Fibroblast of lung (primary cell): ENCODE data around the gene TMEM171. TPM values are rescaled to one million over a fixed set of nuclear protein-coding genes. Genes with fewer than 3 reads are reported as not detected.

Experiments used
- DNase-seq, 2 donors: peaks; one replicate each; pipeline versions ENCODE4 v3.0.0 to v3.0.0-alpha.2; 2010; ENCODE audit warnings: low read depth in 2 of 2
- H2AFZ ChIP-seq: 2 replicates; pipeline ENCODE4 v1.5.1; 2012; ENCODE audit warnings: low read length, control low read depth, inconsistent platforms
- H3K27ac ChIP-seq: 2 replicates; pipeline ENCODE4 v1.5.1; 2011; ENCODE audit warnings: low read length, control low read depth; ENCODE audit not compliant: insufficient read depth
- H3K27me3 ChIP-seq: 2 replicates; pipeline ENCODE4 v1.5.1; 2011; ENCODE audit warnings: mild to moderate bottlenecking, low read length; ENCODE audit not compliant: control insufficient read depth, insufficient read depth
- H3K36me3 ChIP-seq: 2 replicates; pipeline ENCODE4 v1.5.1; 2011; ENCODE audit warnings: low read length; ENCODE audit not compliant: control insufficient read depth, insufficient read depth
- H3K4me1 ChIP-seq: 2 replicates; pipeline ENCODE4 v1.5.1; 2011; ENCODE audit warnings: low read length; ENCODE audit not compliant: control insufficient read depth, insufficient read depth; ENCODE audit errors: extremely low read depth
- H3K4me2 ChIP-seq: 2 replicates; pipeline ENCODE4 v1.5.1; 2011; ENCODE audit warnings: low read length, control low read depth; ENCODE audit not compliant: insufficient read depth; ENCODE audit errors: extremely low read depth
- H3K4me3 ChIP-seq, 4 experiments: fragments of 200-600 bp in 1 of 4; sonication (generic) in 1 of 4; replicated peaks in 1 of 4; 2 replicates each; pipeline ENCODE4 v1.5.1; 2011 to 2016; ENCODE audit warnings: low read length in 4 of 4, low read depth in 3 of 4, mild to moderate bottlenecking in 3 of 4, control low read depth in 2 of 4, inconsistent platforms in 1 of 4, mixed read lengths in 1 of 4; ENCODE audit not compliant: insufficient read depth in 1 of 4; ENCODE audit errors: control extremely low read depth in 1 of 4
- H3K79me2 ChIP-seq: 2 replicates; pipeline ENCODE4 v1.5.1; 2012; ENCODE audit warnings: mild to moderate bottlenecking, low read length, inconsistent platforms; ENCODE audit not compliant: control insufficient read depth, insufficient read depth
- H3K9ac ChIP-seq: 2 replicates; pipeline ENCODE4 v1.5.1; 2011; ENCODE audit warnings: mild to moderate bottlenecking, low read length, control low read depth; ENCODE audit not compliant: insufficient read depth
- H3K9me3 ChIP-seq: 2 replicates; pipeline ENCODE4 v1.5.1; 2012; ENCODE audit warnings: low read depth, low read length; ENCODE audit not compliant: control insufficient read depth, insufficient read depth
- H4K20me1 ChIP-seq: 2 replicates; pipeline ENCODE4 v1.5.1; 2011; ENCODE audit warnings: low read length; ENCODE audit not compliant: control insufficient read depth, insufficient read depth; ENCODE audit errors: extremely low read depth
- CTCF ChIP-seq, 2 donors: IDR thresholded peaks in 1 of 2; conservative IDR thresholded peaks in 1 of 2; 1 replicate in 1 of 2; 2 replicates in 1 of 2; pipeline ENCODE4 v1.5.1; 2011 to 2012; ENCODE audit warnings: low read length in 2 of 2, control low read depth in 1 of 2, inconsistent platforms in 1 of 2, low read depth in 1 of 2, mild to moderate bottlenecking in 1 of 2
- EZH2 ChIP-seq: IDR thresholded peaks from 2 replicates; pipeline ENCODE4 v1.5.1; 2012; ENCODE audit warnings: low read length, control low read depth, mild to moderate bottlenecking; ENCODE audit errors: missing control alignments
- polyA plus RNA-seq, 2 donors: library from polyadenylated mRNA; depleted of rRNA in 1 of 2; stranded (reverse) in 1 of 2; unstranded in 1 of 2; fragments of >200 nt; gene quantifications; 2 replicates each; pipeline ENCODE4 v1.2.1, GENCODE V29; 2011 to 2012; ENCODE audit warnings: missing spikeins in 1 of 2
- total RNA-seq: library from RNA; depleted of rRNA; stranded (reverse); fragments of >200 nt; gene quantifications from 2 replicates; pipeline ENCODE4 v1.2.1, GENCODE V29; 2014

The TMEM171 gene
- total and polyA plus RNA-seq, 2 donors (not counting 1 experiment from before 2014, with no cell fraction given) = 0.83 to 5.8 TPM

GRCh38 chr5:73172951-73173350 lies 52.6 kb downstream of the TMEM171 start, which contains the start of gene TMEM174:
Gene TMEM174 (plus strand): TSS chr5:73173193. CDS start chr5:73173244, 51 bp downstream.
- H3K27me3 ChIP-seq = peaks cover 25% of the 10 kb centered on the region
- H3K4me1 ChIP-seq = no peaks in the 10 kb centered on the region
- H3K79me2 ChIP-seq = no peaks in the 10 kb centered on the region
- no peak within 1 kb of the TSS for H3K27ac ChIP-seq
- H3K36me3 ChIP-seq = no peaks in the 10 kb centered on the region
- no peaks in the 10 kb centered on the region for H4K20me1 ChIP-seq
- DNase-seq = no peak
- H3K4me3 ChIP-seq = no peak within 1 kb of the TSS
- H2AFZ ChIP-seq = no peak within 1 kb of the TSS
- no peak for TF ChIP-seq EZH2
- no peak for TF ChIP-seq CTCF (conservative IDR thresholded peaks at IDR 0.05 in 1 of 2, IDR thresholded peaks at IDR 0.05 in 1 of 2; ENCODE audit: low read depth in 1 of 2, low read length in 2 of 2)
- H3K9me3 ChIP-seq = no peaks in the 10 kb centered on the region
- no peak within 1 kb of the TSS for H3K9ac ChIP-seq
- no peak within 1 kb of the TSS for H3K4me2 ChIP-seq

- Histone ChIP-seq H3K4me3 (no peak overlapping the region), H4K20me1 (no peaks in the 10 kb centered on the region), H2AFZ (no peak overlapping the region), H3K79me2 (no peaks in the 10 kb centered on the region), H3K9me3 (no peaks in the 10 kb centered on the region), H3K4me1 (no peaks in the 10 kb centered on the region), H3K4me2 (no peak overlapping the region), H3K36me3 (no peaks in the 10 kb centered on the region), H3K27ac (no peak overlapping the region), H3K27me3 (peaks cover 29% of the 10 kb centered on the region), H3K9ac (no peak overlapping the region)
- no peak for DNase-seq
- no peak for TF ChIP-seq EZH2
- TF ChIP-seq CTCF (conservative IDR thresholded peaks at IDR 0.05 in 1 of 2, IDR thresholded peaks at IDR 0.05 in 1 of 2; ENCODE audit: low read depth in 1 of 2, low read length in 2 of 2) = no peak
Measured at GRCh38 chr5:73174100-73174815, 53.9 kb downstream of the TMEM171 start.

GRCh38 chr5:73176250-73176649 lies 55.9 kb downstream of the TMEM171 start:
- H3K79me2 ChIP-seq = no peaks in the 10 kb centered on the region
- no peak overlapping the region for H2AFZ ChIP-seq
- no peak overlapping the region for H3K4me3 ChIP-seq
- no peak for DNase-seq
- H3K27ac ChIP-seq = no peak overlapping the region
- no peaks in the 10 kb centered on the region for H3K4me1 ChIP-seq
- no peaks in the 10 kb centered on the region for H3K9me3 ChIP-seq
- H3K36me3 ChIP-seq = no peaks in the 10 kb centered on the region
- no peaks in the 10 kb centered on the region for H4K20me1 ChIP-seq
- H3K9ac ChIP-seq = no peak overlapping the region
- TF ChIP-seq CTCF (conservative IDR thresholded peaks at IDR 0.05 in 1 of 2, IDR thresholded peaks at IDR 0.05 in 1 of 2; ENCODE audit: low read depth in 1 of 2, low read length in 2 of 2) = no peak
- TF ChIP-seq EZH2 = no peak
- H3K27me3 ChIP-seq = peaks cover 29% of the 10 kb centered on the region
- no peak overlapping the region for H3K4me2 ChIP-seq
